ENCODE data around the gene MICB. TPM values are rescaled to one million over a fixed set of nuclear protein-coding genes. Genes with fewer than 3 reads are reported as not detected.
"Not testable (repeated sequence)": the region's sequence is repeated elsewhere in the genome, so short reads cannot be mapped to it uniquely, and the experiment has no call there.

MICB gene
- total RNA-seq, 1 experiment from 2014 or later, result 21.7 TPM

GRCh38 chr6:31490115-31490873 is 7.7 kb upstream of the MICB start (continued):
- no peak for TF ChIP-seq POLR2AphosphoS5 (IDR thresholded peaks at IDR 0.05; ENCODE audit: low read depth, low read length)

GRCh38 chr6:31493550-31493874 is 4.4 kb upstream of the MICB start:
- ChIA-PET CTCF (interaction anchor here (0.9 to 4.6 kb wide), 6 partner anchors 9 to 406 kb away, joined by 3 to 16 read pairs (median 5); partner anchors contain the start of gene ATP6V1G2), RAD21 (ENCODE audit: low non-redundant PET in 1 of 2, low total read pairs in 2 of 2, uncharacterized antibody in 2 of 2, unreplicated experiment in 2 of 2) (interaction anchor here in 1 of 2 experiments (1.3 kb wide), 1 partner anchor 104 kb away, joined by 3 read pairs; no protein-coding TSS in a partner anchor), POLR2A (interaction anchor here (0.8 to 2.2 kb wide), 2 partner anchors 31 to 53 kb away, joined by 3 to 6 read pairs; partner anchors contain the start of genes ATP6V1G2 and NFKBIL1)
- not testable (repeated sequence) for H3K79me2 ChIP-seq (ENCODE audit: insufficient read depth, low read length); H3K9me2 ChIP-seq (ENCODE audit: insufficient read depth); H3K9me3 ChIP-seq (ENCODE audit: control insufficient read depth in 1 of 2, insufficient read depth in 1 of 2, low read depth in 1 of 2, low read length in 2 of 2); H4K20me1 ChIP-seq (ENCODE audit: insufficient read depth); ATAC-seq; H3K36me3 ChIP-seq (ENCODE audit: control insufficient read depth in 1 of 2, insufficient read depth in 2 of 2, low read length in 2 of 2); H3K27me3 ChIP-seq (ENCODE audit: insufficient read depth, low read length); DNase-seq (ENCODE audit: low read depth, low spot score); H2AFZ ChIP-seq (ENCODE audit: low read depth, low read length, poor library complexity, severe bottlenecking)
- H3K4me3 ChIP-seq (replicated peaks in 1 of 2; ENCODE audit: low read depth in 1 of 2, low read length in 2 of 2), result peak overlapping the region; percentile 74 to 88
- peak overlapping the region; percentile 76; the same call in 1 of the 2 replicates for H3K27ac ChIP-seq (ENCODE audit: low read depth, low read length)
- peak overlapping the region; percentile 80; the same call in 1 of the 2 replicates for H3K9ac ChIP-seq (ENCODE audit: low read length)
- H3K4me1 ChIP-seq (ENCODE audit: control insufficient read depth in 1 of 2, insufficient read depth in 2 of 2, low read length in 2 of 2), result peaks cover 20 to 40% of the 10 kb centered on the region in 2 experiments
- TSS peak; percentile 36 for BruUV-seq (replicated peaks)
- intact Hi-C loops (cut with micrococcal nuclease), result loop anchor here (5.0 kb wide), 1 partner anchor 96 kb away; no protein-coding TSS in a partner anchor
- peak overlapping the region; percentile 98 for H3K4me2 ChIP-seq (ENCODE audit: low read length)

GRCh38 chr6:31493875-31494694 is 3.9 kb upstream of the MICB start:
- POLR2A ChIA-PET, result interaction anchor here (0.8 to 2.2 kb wide), 4 partner anchors 31 to 53 kb away, joined by 3 to 10 read pairs (median 4); partner anchors contain the start of genes ATP6V1G2, DDX39B, MCCD1 and NFKBIL1
- Histone ChIP-seq H3K4me1 (ENCODE audit: control insufficient read depth in 1 of 2, insufficient read depth in 2 of 2, low read length in 2 of 2) (peaks cover 23 to 45% of the 10 kb centered on the region in 2 experiments), H3K36me3 (ENCODE audit: control insufficient read depth in 1 of 2, insufficient read depth in 2 of 2, low read length in 2 of 2) (no peaks in the 10 kb centered on the region), H2AFZ (ENCODE audit: low read depth, low read length, poor library complexity, severe bottlenecking) (peak overlapping the region; percentile 85), H4K20me1 (ENCODE audit: insufficient read depth) (no peaks in the 10 kb centered on the region), H3K9me3 (ENCODE audit: control insufficient read depth in 1 of 2, insufficient read depth in 1 of 2, low read depth in 1 of 2, low read length in 2 of 2) (no peaks in the 10 kb centered on the region), H3K27ac (ENCODE audit: low read depth, low read length) (peak overlapping the region; percentile 76), H3K9ac (ENCODE audit: low read length) (peak overlapping the region; percentile 80), H3K27me3 (ENCODE audit: insufficient read depth, low read length) (no peaks in the 10 kb centered on the region), H3K4me3 (replicated peaks in 1 of 2; ENCODE audit: low read depth in 1 of 2, low read length in 2 of 2) (peak overlapping the region; percentile 74 to 88), H3K4me2 (ENCODE audit: low read length) (peak overlapping the region; percentile 98), H3K79me2 (ENCODE audit: insufficient read depth, low read length) (peaks cover 5% of the 10 kb centered on the region), H3K9me2 (ENCODE audit: insufficient read depth) (no peaks in the 10 kb centered on the region)
- RAD21 ChIA-PET (ENCODE audit: low non-redundant PET in 1 of 2, low total read pairs in 2 of 2, uncharacterized antibody in 2 of 2, unreplicated experiment in 2 of 2), result interaction anchor here in 1 of 2 experiments (1.2 to 1.3 kb wide), 2 partner anchors 104 kb away, joined by 3 read pairs; no protein-coding TSS in a partner anchor
- CTCF ChIA-PET, result interaction anchor here (0.9 to 4.6 kb wide), 6 partner anchors 8 to 407 kb away, joined by 3 to 16 read pairs (median 4); partner anchors contain the start of gene ATP6V1G2
- TF ChIP-seq CTCF (IDR thresholded peaks at IDR 0.05 in 2 of 3, conservative IDR thresholded peaks at IDR 0.05 in 1 of 3; ENCODE audit: borderline replicate concordance in 1 of 3, insufficient read depth in 1 of 3, low read depth in 2 of 3, low read length in 2 of 3), result peak; percentile 82 to 90 (median 88)
- TF ChIP-seq POLR2AphosphoS5 (IDR thresholded peaks at IDR 0.05; ENCODE audit: low read depth, low read length), result peak; percentile 66
- no peak for TF ChIP-seq SIN3A (IDR thresholded peaks at IDR 0.05; ENCODE audit: low read depth)
- TF ChIP-seq ZFX (IDR thresholded peaks at IDR 0.05), result 0 out of 2 replicates have a peak, but pooled peaks have one; percentile 10
- peak; percentile 85 for TF ChIP-seq RAD21 (IDR thresholded peaks at IDR 0.05; ENCODE audit: low read depth)
- TF ChIP-seq EGR1 (IDR thresholded peaks at IDR 0.05; ENCODE audit: low read depth), result no peak
- no peak for TF ChIP-seq SP1 (IDR thresholded peaks at IDR 0.05; ENCODE audit: low read depth)
- no peak for TF ChIP-seq TCF7L2 (IDR thresholded peaks at IDR 0.05; ENCODE audit: borderline replicate concordance, extremely low read depth, insufficient read depth, insufficient read length)
- TF ChIP-seq POLR2A (IDR thresholded peaks at IDR 0.05; ENCODE audit: borderline replicate concordance, extremely low read depth, insufficient read depth, insufficient read length), result no peak
- DNase-seq (ENCODE audit: low read depth, low spot score) (peak; percentile 66), ATAC-seq (peak; percentile 69)
- BruUV-seq (replicated peaks), result no TSS peak
- intact Hi-C loops (cut with micrococcal nuclease), result loop anchor here (2.0 to 5.0 kb wide), 3 partner anchors 53 to 105 kb away; partner anchors contain the start of genes ATP6V1G2 and NFKBIL1

Data from HCT116 (cell line).